ENCODE results near the gene S100A2. TPM values are rescaled to one million over a fixed set of nuclear protein-coding genes. Genes with fewer than 3 reads are reported as not detected.
A peak's percentile ranks its signal among the peaks of the same experiment; 100 is the strongest.

Gene S100A2
- polyA plus RNA-seq, 3 donors: 0.32 TPM; not detected in 2

DNA sequence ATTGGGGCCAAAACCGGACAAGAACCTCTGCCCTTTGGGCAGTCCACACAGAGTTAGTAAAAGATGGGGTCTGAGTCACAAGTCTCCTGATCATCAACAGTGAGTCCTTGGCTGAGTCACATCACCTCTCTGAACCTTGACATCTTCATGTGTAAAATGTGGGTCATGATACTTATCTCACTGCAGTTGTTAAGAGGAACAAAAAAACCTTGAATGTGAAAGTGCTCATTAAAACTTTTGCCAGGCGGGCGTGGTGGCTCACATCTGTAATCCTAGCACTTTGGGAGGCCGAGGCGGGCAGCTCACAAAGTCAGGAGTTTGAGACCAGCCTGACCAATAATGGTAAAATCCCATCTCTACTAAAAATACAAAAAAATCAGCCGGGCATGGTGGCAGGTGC lies 31.6 kb upstream of the S100A2 start:
- H3K79me2 ChIP-seq (ENCODE audit: insufficient read depth, low read length): no peaks in the 10 kb centered on the region
- no peak overlapping the region for H2AFZ ChIP-seq (ENCODE audit: insufficient read depth, low read depth, low read length, poor library complexity, severe bottlenecking)
- no peak overlapping the region for H3K4me3 Mint-ChIP-seq
- peak; percentile 49 to 81 (median 66) for DNase-seq
- H3K27me3 ChIP-seq (ENCODE audit: control insufficient read depth in 2 of 2, insufficient read depth in 2 of 2, low read length in 2 of 2): no peaks in the 10 kb centered on the region
- H3K4me1 Mint-ChIP-seq: peaks cover 47% of the 10 kb centered on the region
- peak overlapping the region in 5 of 7 donors; percentile 2 to 85 (median 77) for H3K27ac Mint-ChIP-seq
- H3K36me3 ChIP-seq (replicated peaks in 1 of 2; ENCODE audit: control insufficient read depth in 1 of 2, insufficient read depth in 2 of 2, low read length in 2 of 2): no peaks in the 10 kb centered on the region
- H3K4me1 ChIP-seq (ENCODE audit: control insufficient read depth in 1 of 2, insufficient read depth in 2 of 2, low read length in 2 of 2): peaks cover 24 to 39% of the 10 kb centered on the region in 2 donors
- no peaks in the 10 kb centered on the region for H3K9me3 Mint-ChIP-seq
- no peak overlapping the region for H3K4me2 ChIP-seq (replicated peaks; ENCODE audit: extremely low read depth, low read length, poor library complexity, severe bottlenecking)
- TF ChIP-seq, protein P1, sequence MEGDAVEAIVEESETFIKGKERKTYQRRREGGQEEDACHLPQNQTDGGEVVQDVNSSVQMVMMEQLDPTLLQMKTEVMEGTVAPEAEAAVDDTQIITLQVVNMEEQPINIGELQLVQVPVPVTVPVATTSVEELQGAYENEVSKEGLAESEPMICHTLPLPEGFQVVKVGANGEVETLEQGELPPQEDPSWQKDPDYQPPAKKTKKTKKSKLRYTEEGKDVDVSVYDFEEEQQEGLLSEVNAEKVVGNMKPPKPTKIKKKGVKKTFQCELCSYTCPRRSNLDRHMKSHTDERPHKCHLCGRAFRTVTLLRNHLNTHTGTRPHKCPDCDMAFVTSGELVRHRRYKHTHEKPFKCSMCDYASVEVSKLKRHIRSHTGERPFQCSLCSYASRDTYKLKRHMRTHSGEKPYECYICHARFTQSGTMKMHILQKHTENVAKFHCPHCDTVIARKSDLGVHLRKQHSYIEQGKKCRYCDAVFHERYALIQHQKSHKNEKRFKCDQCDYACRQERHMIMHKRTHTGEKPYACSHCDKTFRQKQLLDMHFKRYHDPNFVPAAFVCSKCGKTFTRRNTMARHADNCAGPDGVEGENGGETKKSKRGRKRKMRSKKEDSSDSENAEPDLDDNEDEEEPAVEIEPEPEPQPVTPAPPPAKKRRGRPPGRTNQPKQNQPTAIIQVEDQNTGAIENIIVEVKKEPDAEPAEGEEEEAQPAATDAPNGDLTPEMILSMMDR (IDR thresholded peaks at IDR 0.05): no peak
- no peaks in the 10 kb centered on the region for H4K20me1 ChIP-seq (ENCODE audit: insufficient read depth, low read length)
- H3K9ac ChIP-seq (ENCODE audit: insufficient read depth, low read length, poor library complexity, severe bottlenecking): no peak overlapping the region
- WGBS (ENCODE audit: insufficient coverage): 76% methylated on average over 3 of the region's 6 CpGs
- no peak overlapping the region for H3K4me3 ChIP-seq (replicated peaks in 1 of 3; ENCODE audit: low read depth in 2 of 3, low read length in 3 of 3)
- H3K9me3 ChIP-seq (replicated peaks in 1 of 2; ENCODE audit: control insufficient read depth in 1 of 2, insufficient read depth in 1 of 2, low read length in 2 of 2): no peaks in the 10 kb centered on the region
- H3K36me3 Mint-ChIP-seq: no peaks in the 10 kb centered on the region
- intact Hi-C loops (cut with micrococcal nuclease): loop anchor here in 1 of 2 donors (5.0 kb wide), 1 partner anchor 35 kb away; the partner anchor contains the start of gene CHTOP
- peaks cover 2 to 3% (median 2%) of the 10 kb centered on the region in 3 donors for H3K27me3 Mint-ChIP-seq (ENCODE audit: low read depth in 3 of 3)
- no peak overlapping the region for H3K27ac ChIP-seq (ENCODE audit: low read depth in 1 of 2, low read length in 2 of 2)

DNA sequence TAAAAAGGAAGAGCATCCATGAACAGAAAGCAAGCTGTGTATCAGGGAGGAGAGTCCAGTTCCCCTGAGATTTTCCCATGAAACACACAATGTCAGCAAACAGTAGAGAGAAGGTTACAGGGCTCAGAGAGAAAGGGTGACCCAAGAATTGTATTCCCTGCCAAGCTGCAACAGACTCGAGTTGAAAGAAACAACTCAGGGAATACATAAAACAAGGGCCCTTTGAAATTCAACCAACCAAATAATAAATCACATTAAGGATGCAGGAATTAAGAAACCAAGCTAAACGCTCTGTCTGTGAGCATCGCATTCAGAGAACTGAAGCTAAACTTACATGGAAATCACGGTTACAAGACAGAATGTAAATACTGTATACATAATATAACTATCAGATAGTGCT lies 27.1 kb upstream of the S100A2 start:
- Histone ChIP-seq H4K20me1 (ENCODE audit: insufficient read depth, low read length) (no peaks in the 10 kb centered on the region), H3K79me2 (ENCODE audit: insufficient read depth, low read length) (no peaks in the 10 kb centered on the region), H3K9ac (ENCODE audit: insufficient read depth, low read length, poor library complexity, severe bottlenecking) (no peak overlapping the region), H3K4me2 (replicated peaks; ENCODE audit: extremely low read depth, low read length, poor library complexity, severe bottlenecking) (no peak overlapping the region), H3K27ac (ENCODE audit: low read depth in 1 of 2, low read length in 2 of 2) (no peak overlapping the region), H2AFZ (ENCODE audit: insufficient read depth, low read depth, low read length, poor library complexity, severe bottlenecking) (no peak overlapping the region), H3K4me3 (replicated peaks in 1 of 3; ENCODE audit: low read depth in 2 of 3, low read length in 3 of 3) (no peak overlapping the region), H3K36me3 (replicated peaks in 1 of 2; ENCODE audit: control insufficient read depth in 1 of 2, insufficient read depth in 2 of 2, low read length in 2 of 2) (no peaks in the 10 kb centered on the region), H3K27me3 (ENCODE audit: control insufficient read depth in 2 of 2, insufficient read depth in 2 of 2, low read length in 2 of 2) (no peaks in the 10 kb centered on the region), H3K9me3 (replicated peaks in 1 of 2; ENCODE audit: control insufficient read depth in 1 of 2, insufficient read depth in 1 of 2, low read length in 2 of 2) (no peaks in the 10 kb centered on the region), H3K4me1 (ENCODE audit: control insufficient read depth in 1 of 2, insufficient read depth in 2 of 2, low read length in 2 of 2) (peaks cover 0 to 4% of the 10 kb centered on the region in 2 donors)
- no CpG with 5 or more reads among the region's 4 CpGs for WGBS (ENCODE audit: insufficient coverage)
- Mint-ChIP-seq H3K27me3 (ENCODE audit: low read depth in 3 of 3) (peaks cover 0 to 13% (median 5%) of the 10 kb centered on the region in 3 donors), H3K36me3 (no peaks in the 10 kb centered on the region), H3K4me1 (peaks cover 15% of the 10 kb centered on the region), H3K9me3 (peaks cover 0 to 1% (median 0%) of the 10 kb centered on the region in 7 donors), H3K27ac (no peak overlapping the region), H3K4me3 (no peak overlapping the region)
- DNase-seq: no peak
- TF ChIP-seq, protein P1 (IDR thresholded peaks at IDR 0.05): no peak
- intact Hi-C loops (cut with micrococcal nuclease): no loop called here

All from CD14-positive monocyte (primary cell).